Nephron progenitor cell (in vitro differentiated cells): Measurements from ENCODE around the gene GTPBP3.

Experiments used
- DNase-seq: peaks from one replicate; pipeline ENCODE4 v3.0.0; 2021
- H3K27ac Mint-ChIP-seq: 2 replicates; pipeline ENCODE4 v1.8.0; 2021; ENCODE audit warnings: mild to moderate bottlenecking, moderate library complexity, mixed read lengths
- H3K27me3 Mint-ChIP-seq: 2 replicates; pipeline ENCODE4 v1.8.0; 2021; ENCODE audit warnings: mild to moderate bottlenecking, low read depth, mixed read lengths; ENCODE audit not compliant: poor library complexity
- H3K36me3 Mint-ChIP-seq: 2 replicates; pipeline ENCODE4 v1.8.0; 2021; ENCODE audit warnings: low read depth, mixed read lengths
- H3K4me1 Mint-ChIP-seq: 2 replicates; pipeline ENCODE4 v1.8.0; 2021; ENCODE audit warnings: mixed read lengths
- H3K4me3 Mint-ChIP-seq: 2 replicates; pipeline ENCODE4 v1.8.0; 2021; ENCODE audit warnings: mild to moderate bottlenecking, moderate library complexity, mixed read lengths
- H3K9me3 Mint-ChIP-seq: 2 replicates; pipeline ENCODE4 v1.8.0; 2021; ENCODE audit warnings: mild to moderate bottlenecking, moderate library complexity, mixed read lengths
- CTCF ChIP-seq: fragments of 200-600 bp; sonication (generic); IDR thresholded peaks from 2 replicates; pipeline ENCODE4 v1.5.0; 2021; ENCODE audit warnings: antibody characterized with exemption

The GTPBP3 gene

GRCh38 chr19:17303940-17304267, 33.4 kb upstream of the GTPBP3 start:
- Mint-ChIP-seq H3K27ac (no peak overlapping the region), H3K4me3 (peak overlapping the region; percentile 74), H3K9me3 (peaks cover under 1% of the 10 kb centered on the region), H3K36me3 (peaks cover 13% of the 10 kb centered on the region), H3K27me3 (peaks cover 3% of the 10 kb centered on the region), H3K4me1 (peaks cover 40% of the 10 kb centered on the region)
- TF ChIP-seq CTCF: no peak
- DNase-seq: no peak

GRCh38 chr19:17304386-17305215, 32.8 kb upstream of the GTPBP3 start:
- DNase-seq: no peak
- peaks cover 12% of the 10 kb centered on the region for H3K36me3 Mint-ChIP-seq
- peaks cover 45% of the 10 kb centered on the region for H3K4me1 Mint-ChIP-seq
- H3K4me3 Mint-ChIP-seq: peak overlapping the region; percentile 86
- H3K9me3 Mint-ChIP-seq: no peaks in the 10 kb centered on the region
- peak overlapping the region; percentile 93 for H3K27ac Mint-ChIP-seq
- no peak for TF ChIP-seq CTCF
- H3K27me3 Mint-ChIP-seq: peaks cover 3% of the 10 kb centered on the region

- H3K36me3 Mint-ChIP-seq: peaks cover 8% of the 10 kb centered on the region
- peak overlapping the region; percentile 93 for H3K27ac Mint-ChIP-seq
- H3K9me3 Mint-ChIP-seq: no peaks in the 10 kb centered on the region
- peaks cover 3% of the 10 kb centered on the region for H3K27me3 Mint-ChIP-seq
- DNase-seq: no peak
- TF ChIP-seq CTCF: no peak
- H3K4me3 Mint-ChIP-seq: peak overlapping the region; percentile 86
- peaks cover 48% of the 10 kb centered on the region for H3K4me1 Mint-ChIP-seq
These were observed 32.2 kb upstream of the GTPBP3 start for GRCh38 chr19:17305216-17305516.

- H3K27ac Mint-ChIP-seq: peak within 1 kb of the TSS; percentile 97
- H3K36me3 Mint-ChIP-seq: peaks cover 2% of the 10 kb centered on the region
- H3K9me3 Mint-ChIP-seq: no peaks in the 10 kb centered on the region
- peak within 1 kb of the TSS; percentile 86 for H3K4me3 Mint-ChIP-seq
- peaks cover 53% of the 10 kb centered on the region for H3K4me1 Mint-ChIP-seq
- peak; percentile 96 for DNase-seq
- peaks cover 3% of the 10 kb centered on the region for H3K27me3 Mint-ChIP-seq
- TF ChIP-seq CTCF: peak; percentile 69
These were observed 31.7 kb upstream of the GTPBP3 start, which contains the start of gene MRPL34 for GRCh38 chr19:17305517-17306284. MRPL34 (plus strand) TSS chr19:17305872; CDS start chr19:17305893, 21 bp downstream.

GRCh38 chr19:17306285-17306714, 31.1 kb upstream of the GTPBP3 start:
- Mint-ChIP-seq H3K27ac (peak overlapping the region; percentile 61), H3K4me3 (peak overlapping the region; percentile 86)
- no peak for TF ChIP-seq CTCF

More at GRCh38 chr19:17306285-17306714, 31.1 kb upstream of the GTPBP3 start:
- Mint-ChIP-seq H3K27me3 (peaks cover 3% of the 10 kb centered on the region), H3K9me3 (no peaks in the 10 kb centered on the region), H3K36me3 (peaks cover under 1% of the 10 kb centered on the region), H3K4me1 (peaks cover 57% of the 10 kb centered on the region)
- DNase-seq: peak; percentile 63
